Caki2 (cell line): ENCODE measurements around the gene ATRN. TPM values are rescaled to one million over a fixed set of nuclear protein-coding genes. Genes with fewer than 3 reads are reported as not detected.
"Not testable (repeated sequence)": the region's sequence is repeated elsewhere in the genome, so short reads cannot be mapped to it uniquely, and the experiment has no call there.

ENCODE experiments used
- DNase-seq: peaks from one replicate; pipeline ENCODE4 v3.0.0-alpha.2; 2015; ENCODE audit warnings: low read depth
- in situ Hi-C: cut with HindIII; loops from 2 replicates; pipeline ENCODE4 v1.10.0; 2016; ENCODE audit warnings: low sequenced_read_pairs, low pct_unique_long_range_greater_than_20kb, mixed read lengths
- total RNA-seq: library from RNA; depleted of rRNA; stranded (reverse); fragments of >200 nt; shearing (Covaris generic); gene quantifications from 2 replicates; pipeline ENCODE4 v1.2.3, GENCODE V29; 2014; ENCODE audit warnings: low replicate concordance

ATRN gene
- total RNA-seq, 1 experiment from 2014 or later: 15.3 TPM

DNA sequence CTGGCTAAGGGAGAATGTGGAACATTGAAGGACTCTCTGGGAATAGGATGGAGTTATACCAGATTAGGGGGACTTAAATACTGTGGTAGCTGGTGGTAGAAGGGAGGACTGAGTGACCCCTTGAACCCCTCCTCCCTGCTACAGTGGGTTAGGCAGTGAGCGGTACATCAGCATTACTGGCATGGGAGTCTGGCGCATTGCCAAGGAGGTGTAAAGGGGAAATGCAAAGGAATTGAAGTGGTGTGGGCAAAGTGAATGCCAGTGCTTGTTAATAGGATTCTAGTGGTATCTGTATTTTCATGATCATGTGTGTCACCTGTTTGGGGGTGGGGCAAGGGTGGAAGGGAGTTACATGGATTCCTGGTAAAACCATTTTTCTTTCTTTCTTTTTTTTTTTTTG is 132.3 kb downstream of the ATRN start:
- in situ Hi-C loops: no loop called here
- DNase-seq: no peak

DNA sequence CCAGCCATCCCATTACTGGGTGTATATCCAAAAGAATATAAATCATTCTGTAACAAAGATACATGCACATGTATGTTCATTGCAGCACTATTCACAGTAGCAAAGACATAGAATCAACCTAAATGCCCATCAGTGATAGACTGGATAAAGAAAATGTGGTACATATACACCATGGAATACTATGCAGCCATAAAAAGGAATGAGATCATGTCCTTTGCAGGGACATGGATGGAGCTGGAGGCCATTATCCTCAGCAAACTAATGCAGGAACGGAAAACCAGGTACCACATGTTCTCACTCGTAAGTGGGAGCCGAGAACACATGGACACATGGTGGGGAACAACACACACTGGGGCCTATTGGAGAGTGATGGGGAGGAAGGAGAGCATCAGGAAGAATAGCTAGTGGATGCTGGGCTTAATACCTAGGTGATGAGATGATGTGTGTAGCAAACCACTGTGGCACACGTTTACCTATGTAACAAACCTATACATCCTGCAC is 134.6 kb downstream of the ATRN start:
- in situ Hi-C loops, DNase-seq: not testable (repeated sequence)

GRCh38 chr20:3606021-3606420 is 135.2 kb downstream of the ATRN start:
- in situ Hi-C loops: no loop called here
- DNase-seq: no peak

GRCh38 chr20:3611901-3612300 is 141.1 kb downstream of the ATRN start:
- in situ Hi-C loops: no loop called here
- no peak for DNase-seq

DNA sequence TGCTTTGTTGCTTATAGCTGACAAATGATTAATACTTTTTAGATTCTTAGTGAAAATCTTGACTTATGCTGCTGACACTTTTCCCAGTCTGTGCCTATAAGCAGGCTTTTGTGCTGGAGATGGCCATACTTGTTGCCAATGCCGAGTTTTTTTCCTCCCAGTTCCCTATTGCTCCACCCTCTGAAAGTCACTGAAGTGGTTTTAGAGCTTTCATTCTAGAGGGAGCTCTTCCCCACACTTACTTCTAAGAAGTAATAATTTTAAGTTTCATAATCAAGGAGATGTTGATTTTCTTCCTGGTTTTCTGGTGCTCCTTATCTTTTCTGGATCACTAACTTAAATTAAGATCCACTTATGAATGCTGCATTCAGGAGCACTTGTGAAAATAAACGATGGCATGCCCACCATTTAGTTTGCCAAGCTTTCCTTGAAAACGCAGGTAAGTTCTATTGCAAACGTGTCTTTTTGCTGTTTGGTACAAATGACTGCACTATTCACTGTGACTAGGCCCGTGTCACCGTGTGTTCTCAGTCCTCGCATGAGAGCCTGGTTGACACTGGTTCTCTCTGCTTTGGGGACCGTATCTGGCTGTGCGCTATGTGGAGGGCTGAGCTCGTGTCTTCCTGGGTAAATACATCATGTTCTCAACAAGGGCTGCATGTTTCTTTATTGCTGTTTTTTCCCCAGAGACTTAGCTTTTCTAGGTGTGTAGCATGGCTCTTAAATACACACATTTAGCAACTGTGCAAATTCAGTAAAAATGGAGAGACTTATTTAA is 142.2 kb downstream of the ATRN start:
- in situ Hi-C loops: no loop called here
- no peak for DNase-seq

GRCh38 chr20:3613821-3614440 is 143.1 kb downstream of the ATRN start:
- DNase-seq: no peak
- in situ Hi-C loops: no loop called here

DNA sequence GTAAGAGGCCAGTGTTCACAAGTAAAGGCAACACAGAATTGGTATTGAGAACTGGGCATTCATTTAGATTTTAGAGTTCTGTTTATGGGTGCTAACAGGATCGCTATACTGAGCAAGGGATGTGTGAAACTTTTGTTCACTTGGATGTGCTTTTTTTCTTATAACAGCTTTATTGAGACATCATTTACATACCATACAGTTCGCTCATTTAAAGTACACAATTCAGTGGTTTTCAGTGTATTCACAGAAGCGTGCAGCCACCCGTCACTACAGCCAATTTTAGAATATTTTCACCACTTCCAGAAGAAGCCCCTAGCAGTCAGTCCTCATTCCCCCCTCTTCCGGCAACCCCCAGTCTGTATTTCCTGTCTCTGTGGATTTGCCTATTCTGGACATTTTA is 143.6 kb downstream of the ATRN start:
- no peak for DNase-seq
- in situ Hi-C loops: no loop called here

DNA sequence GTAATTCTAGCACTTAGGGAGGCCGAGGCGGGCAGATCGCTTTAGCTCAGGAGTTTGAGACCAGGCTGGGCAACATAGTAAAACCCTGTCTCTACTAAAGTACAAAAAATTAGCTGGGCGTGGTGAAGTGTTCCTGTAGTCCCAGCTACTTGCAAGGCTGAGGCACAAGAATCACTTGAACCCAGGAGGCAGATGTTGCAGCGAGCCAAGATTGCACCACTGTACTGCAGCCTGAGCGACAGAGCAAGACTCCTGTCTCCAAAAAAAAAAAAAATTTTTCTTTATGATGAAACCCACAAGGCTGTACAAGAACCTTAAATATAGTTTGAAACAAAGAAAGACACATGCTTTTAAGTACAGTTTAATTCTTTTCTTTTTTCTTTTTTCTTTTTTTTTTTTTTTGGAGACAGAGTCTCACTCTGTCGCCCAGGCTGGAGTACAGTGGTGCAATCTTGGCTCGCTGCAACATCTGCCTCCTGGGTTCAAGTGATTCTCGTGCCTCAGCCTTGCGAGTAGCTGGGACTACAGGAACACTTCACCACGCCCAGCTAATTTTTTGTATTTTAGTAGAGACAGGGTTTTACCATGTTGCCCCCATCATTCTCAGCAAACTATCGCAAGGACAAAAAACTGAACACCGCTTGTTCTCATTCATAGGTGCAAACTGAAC is 144.5 kb downstream of the ATRN start:
- in situ Hi-C loops, DNase-seq: not testable (repeated sequence)

- in situ Hi-C loops: no loop called here
- DNase-seq: no peak
These were observed 145.4 kb downstream of the ATRN start for GRCh38 chr20:3616250-3616649.

GRCh38 chr20:3621111-3621510 is 150.3 kb downstream of the ATRN start:
- DNase-seq: no peak
- in situ Hi-C loops: no loop called here

DNA sequence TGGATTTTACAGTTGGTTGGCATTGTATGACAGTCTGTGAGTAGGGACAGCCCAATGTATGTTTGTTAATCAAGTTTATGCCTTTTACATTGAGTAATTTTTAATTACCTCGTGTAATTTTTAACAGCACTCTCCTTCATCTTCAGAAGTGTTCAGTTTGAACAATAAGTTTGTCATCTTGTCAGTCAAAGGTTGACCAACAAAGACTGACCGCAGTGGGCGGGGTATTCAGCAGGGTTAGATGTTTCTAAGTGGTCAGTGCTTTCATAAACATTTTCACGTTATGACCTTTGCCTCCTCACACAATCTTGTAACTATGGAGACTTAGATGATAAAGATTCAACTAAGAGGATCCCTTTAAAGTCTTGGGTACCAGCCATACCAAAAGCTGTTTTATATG is 151.6 kb downstream of the ATRN start:
- in situ Hi-C loops: no loop called here
- no peak for DNase-seq

GRCh38 chr20:3627476-3627875 is 156.7 kb downstream of the ATRN start:
- in situ Hi-C loops: no loop called here

GRCh38 chr20:3628502-3629314 is 157.9 kb downstream of the ATRN start:
- no peak for DNase-seq
- in situ Hi-C loops: no loop called here

More at GRCh38 chr20:3627476-3627875, 156.7 kb downstream of the ATRN start:
- DNase-seq: no peak

DNA sequence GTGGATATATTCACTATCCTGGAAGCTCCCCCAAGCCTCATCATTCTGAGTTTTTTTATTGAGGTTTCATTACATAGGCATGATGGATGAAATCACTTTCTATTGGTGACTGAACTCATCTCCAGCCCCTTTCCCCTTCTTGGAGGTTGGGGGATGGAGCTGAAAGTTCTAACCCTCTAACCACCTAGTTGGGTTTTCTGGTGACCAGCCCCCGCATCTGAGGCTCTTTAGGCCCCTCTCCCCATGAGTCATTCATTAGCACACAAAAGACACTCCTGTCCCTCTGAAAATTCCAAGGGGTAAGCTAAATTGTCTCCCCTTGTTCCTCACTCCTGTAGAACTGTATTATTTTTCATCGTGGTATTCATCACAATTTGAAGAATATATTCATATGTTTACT is 159.1 kb downstream of the ATRN start:
- DNase-seq: no peak
- in situ Hi-C loops: no loop called here

GRCh38 chr20:3630429-3630828 is 159.6 kb downstream of the ATRN start:
- in situ Hi-C loops: no loop called here

DNA sequence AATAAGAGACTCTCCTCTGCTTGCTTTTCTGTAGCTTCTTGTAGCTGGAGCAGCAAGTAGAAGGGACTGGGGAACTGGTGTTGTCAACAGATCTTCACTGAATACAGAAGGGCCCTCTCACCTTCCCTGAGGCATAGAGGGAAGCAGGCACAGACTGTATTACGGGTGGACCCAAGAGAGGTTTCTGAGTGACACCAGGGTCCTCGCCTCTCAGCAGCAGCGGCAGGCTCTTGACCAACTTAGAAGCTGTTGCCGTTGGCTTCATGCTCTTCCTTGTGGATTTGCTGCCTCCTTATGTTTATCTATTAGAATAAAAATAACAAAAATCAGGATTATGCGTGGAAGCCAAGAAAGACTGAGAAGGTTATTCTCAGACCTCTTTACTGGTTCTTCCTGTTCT is 160.7 kb downstream of the ATRN start:
- in situ Hi-C loops: no loop called here
- DNase-seq: no peak

More at GRCh38 chr20:3630429-3630828, 159.6 kb downstream of the ATRN start:
- DNase-seq: no peak

DNA sequence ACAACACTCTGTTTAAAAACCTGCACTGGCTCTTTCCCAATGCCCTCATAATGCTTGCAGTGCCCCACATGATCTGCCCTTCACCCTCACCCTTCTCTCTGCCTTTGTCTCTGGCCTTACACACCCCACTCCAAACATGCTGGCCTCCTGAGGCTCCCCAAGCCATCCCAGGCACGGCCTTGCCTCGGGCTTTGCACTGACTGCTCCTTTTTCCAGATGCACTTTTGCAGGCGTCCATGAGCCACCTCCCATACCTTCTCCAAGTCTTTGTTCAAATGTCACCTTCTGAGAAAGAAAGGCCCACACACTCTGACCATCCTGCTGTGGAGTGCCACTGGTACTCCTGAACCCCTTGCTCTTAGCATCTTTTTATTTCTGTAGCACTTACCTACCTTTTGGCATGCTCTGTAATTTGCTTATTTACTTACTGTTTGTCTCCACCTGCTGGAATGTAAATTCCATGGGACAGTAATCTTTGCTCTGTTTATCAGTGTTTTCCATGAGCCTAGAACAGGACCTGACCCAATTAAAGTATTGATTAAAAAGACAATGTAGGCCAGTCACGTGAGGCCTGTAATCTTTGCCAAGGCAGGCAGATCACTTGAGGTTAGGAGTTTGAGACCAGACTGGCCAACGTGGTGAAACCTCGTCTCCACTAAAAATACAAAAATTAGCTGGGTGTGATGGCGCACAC is 161.6 kb downstream of the ATRN start:
- no peak for DNase-seq
- in situ Hi-C loops: no loop called here

DNA sequence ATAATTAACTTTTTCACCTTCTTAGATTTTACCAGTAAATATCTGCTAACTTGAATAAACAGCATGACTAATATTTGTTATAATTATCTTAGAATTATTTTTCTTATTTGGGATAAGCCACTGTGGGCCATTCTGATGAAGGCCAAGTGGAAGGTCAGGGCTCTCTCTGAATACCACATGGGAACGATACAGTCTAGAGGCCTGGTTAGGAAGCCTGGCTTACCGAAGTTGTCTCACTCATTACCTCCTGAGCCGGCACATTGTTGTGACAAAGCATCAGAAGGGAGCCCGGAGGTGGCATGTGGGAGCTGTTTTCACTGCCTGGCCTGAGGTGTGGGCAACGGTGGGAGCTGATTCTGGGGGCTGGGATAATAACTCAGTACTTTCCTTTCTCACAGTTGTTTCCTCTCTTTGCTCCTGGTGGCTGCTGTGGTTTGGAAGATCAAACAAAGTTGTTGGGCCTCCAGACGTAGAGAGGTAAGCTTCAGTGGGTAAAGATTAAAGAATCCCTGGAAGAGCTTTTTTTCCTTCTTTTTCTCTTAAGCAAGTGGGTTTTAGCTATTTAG is 163.2 kb downstream of the ATRN start:
- DNase-seq: no peak
- in situ Hi-C loops: no loop called here
